H1 (cell line): ENCODE measurements around the gene DLG1. TPM values are rescaled to one million over a fixed set of nuclear protein-coding genes. Genes with fewer than 3 reads are reported as not detected.

Experiments
- CTCF ChIA-PET: fragments of 300-600 bp; sonication (Branson Sonifier 250); formaldehyde crosslinking; loops from one replicate; lab custom pipeline; 2021; ENCODE audit not compliant: partially characterized antibody; lab: Charles Lee
- POLR2A ChIA-PET: fragments of 300-600 bp; sonication (Branson Sonifier 250); formaldehyde crosslinking; loops from one replicate; lab custom pipeline; 2021; ENCODE audit warnings: inconsistent platforms; ENCODE audit not compliant: partially characterized antibody; lab: Charles Lee
- DNase-seq, 2 experiments: peaks; one replicate each; pipeline versions ENCODE4 v3.0.0 to v3.0.0-alpha.2; 2010 to 2022; ENCODE audit warnings: low spot score in 2 of 2, low read depth in 1 of 2, mixed read lengths in 1 of 2
- FAIRE-seq: peaks from 2 replicates; lab custom pipeline; 2011; peaks lifted over from hg19 to GRCh38; lab: Jason Lieb, UNC
- H2AFZ ChIP-seq: 2 replicates; pipeline ENCODE4 v1.8.1; 2012; ENCODE audit warnings: low read length, inconsistent platforms
- H2AK5ac ChIP-seq: 2 replicates; pipeline ENCODE4 v1.6.1; 2013; ENCODE audit warnings: low read depth, low read length
- H2BK120ac ChIP-seq: replicated peaks from 2 replicates; pipeline ENCODE3; 2013; ENCODE audit warnings: low read depth, low read length, inconsistent platforms
- H2BK12ac ChIP-seq: 2 replicates; pipeline ENCODE4 v1.6.1; 2013; ENCODE audit warnings: low read depth, low read length
- H2BK15ac ChIP-seq: 2 replicates; pipeline ENCODE4 v1.6.1; 2013; ENCODE audit warnings: low read length
- H2BK20ac ChIP-seq: 2 replicates; pipeline ENCODE4 v1.6.1; 2013; ENCODE audit warnings: low read length
- H2BK5ac ChIP-seq: 2 replicates; pipeline ENCODE4 v1.6.1; 2013; ENCODE audit warnings: low read depth, low read length
- H3K14ac ChIP-seq: 2 replicates; pipeline ENCODE4 v1.6.1; 2013; ENCODE audit warnings: inconsistent platforms; ENCODE audit not compliant: insufficient read length
- H3K18ac ChIP-seq: 2 replicates; pipeline ENCODE4 v1.6.1; 2013; ENCODE audit warnings: low read length; ENCODE audit errors: extremely low read depth
- H3K23ac ChIP-seq: 2 replicates; pipeline ENCODE4 v1.6.1; 2013; ENCODE audit warnings: inconsistent platforms; ENCODE audit not compliant: insufficient read length
- H3K23me2 ChIP-seq: 2 replicates; pipeline ENCODE4 v1.6.1; 2013; ENCODE audit warnings: low read depth, low read length
- H3K27ac ChIP-seq: 2 replicates; pipeline ENCODE4 v1.6.1; 2011; ENCODE audit warnings: low read depth, low read length, inconsistent platforms
- H3K27me3 ChIP-seq, 4 experiments: replicated peaks in 1 of 4; 1 replicate in 1 of 4; 2 replicates in 3 of 4; pipeline versions ENCODE4 v1.6.1 to v1.8.1; 2011 to 2013; ENCODE audit warnings: low read length in 3 of 4, mild to moderate bottlenecking in 3 of 4, inconsistent platforms in 2 of 4, mixed read lengths in 2 of 4, moderate library complexity in 1 of 4; ENCODE audit not compliant: control insufficient read depth in 3 of 4, insufficient read depth in 3 of 4; ENCODE audit errors: extremely low read depth in 1 of 4
- H3K36me3 ChIP-seq, 4 experiments: 2 replicates each; pipeline versions ENCODE4 v1.6.1 to v1.8.1; 2011 to 2013; ENCODE audit warnings: mild to moderate bottlenecking in 4 of 4, low read length in 3 of 4, moderate library complexity in 2 of 4, control low read depth in 1 of 4, inconsistent platforms in 1 of 4; ENCODE audit not compliant: insufficient read depth in 4 of 4, control insufficient read depth in 2 of 4
- H3K4ac ChIP-seq: replicated peaks from 2 replicates; pipeline ENCODE3; 2013; ENCODE audit warnings: low read length, low read depth, mixed read lengths, inconsistent platforms; ENCODE audit not compliant: insufficient read length
- H3K4me1 ChIP-seq, 4 experiments: replicated peaks in 1 of 4; 1 replicate in 1 of 4; 2 replicates in 3 of 4; pipeline versions ENCODE4 v1.6.1 to v1.8.1; 2011 to 2013; ENCODE audit warnings: low read length in 3 of 4, inconsistent platforms in 2 of 4, mixed read lengths in 1 of 4; ENCODE audit not compliant: insufficient read depth in 4 of 4, control insufficient read depth in 3 of 4
- H3K4me2 ChIP-seq, 2 experiments: 2 replicates each; pipeline versions ENCODE4 v1.6.1 to v1.8.1; 2011 to 2013; ENCODE audit warnings: low read depth in 2 of 2, low read length in 2 of 2, control low read depth in 1 of 2, inconsistent platforms in 1 of 2, mild to moderate bottlenecking in 1 of 2; ENCODE audit not compliant: insufficient read depth in 1 of 2
- H3K4me3 ChIP-seq, 4 experiments: fragments of 200-600, 300-600 bp in 1 of 4; sonication (generic), shearing (Covaris generic), sonication (Bioruptor Twin) in 1 of 4; 2 replicates each; pipeline versions ENCODE4 v1.5.1 to v1.8.1; 2011 to 2016; ENCODE audit warnings: low read length in 4 of 4, low read depth in 3 of 4, control low read depth in 2 of 4, inconsistent platforms in 2 of 4, mild to moderate bottlenecking in 2 of 4, mixed read lengths in 1 of 4, moderate library complexity in 1 of 4; ENCODE audit not compliant: insufficient read depth in 2 of 4; ENCODE audit errors: extremely low read depth in 1 of 4
- H3K56ac ChIP-seq: replicated peaks from 2 replicates; pipeline ENCODE3; 2013; ENCODE audit warnings: low read depth, mild to moderate bottlenecking, mixed read lengths, low read length, inconsistent platforms; ENCODE audit not compliant: insufficient read length
- H3K79me1 ChIP-seq: 2 replicates; pipeline ENCODE4 v1.6.1; 2013; ENCODE audit warnings: low read depth, low read length, control low read depth
- H3K79me2 ChIP-seq, 2 experiments: 2 replicates each; pipeline versions ENCODE4 v1.6.1 to v1.8.1; 2012 to 2013; ENCODE audit warnings: low read length in 2 of 2, mild to moderate bottlenecking in 2 of 2, inconsistent platforms in 1 of 2; ENCODE audit not compliant: insufficient read depth in 2 of 2, control insufficient read depth in 1 of 2
- H3K9ac ChIP-seq, 4 experiments: replicated peaks in 1 of 4; 1 replicate in 1 of 4; 2 replicates in 3 of 4; pipeline versions ENCODE4 v1.6.1 to v1.8.1; 2011 to 2013; ENCODE audit warnings: low read depth in 3 of 4, low read length in 3 of 4, control low read depth in 2 of 4, mild to moderate bottlenecking in 2 of 4, moderate library complexity in 2 of 4, inconsistent platforms in 1 of 4; ENCODE audit errors: extremely low read depth in 1 of 4
- H3K9me3 ChIP-seq, 2 experiments: 2 replicates each; pipeline versions ENCODE4 v1.6.1 to v1.8.1; 2012 to 2013; ENCODE audit warnings: mild to moderate bottlenecking in 2 of 2, moderate library complexity in 2 of 2, control low read depth in 1 of 2, inconsistent platforms in 1 of 2, low read depth in 1 of 2, low read length in 1 of 2, mixed read lengths in 1 of 2; ENCODE audit not compliant: insufficient read depth in 2 of 2
- H4K20me1 ChIP-seq, 2 experiments: replicated peaks in 1 of 2; 2 replicates each; pipeline versions ENCODE3 to v1.8.1; 2011 to 2013; ENCODE audit warnings: inconsistent platforms in 2 of 2, low read length in 2 of 2, mild to moderate bottlenecking in 1 of 2; ENCODE audit not compliant: insufficient read depth in 2 of 2, control insufficient read depth in 1 of 2
- H4K5ac ChIP-seq: 2 replicates; pipeline ENCODE4 v1.6.1; 2013; ENCODE audit warnings: low read length, low read depth, mixed read lengths, inconsistent platforms; ENCODE audit not compliant: insufficient read length
- H4K8ac ChIP-seq: 2 replicates; pipeline ENCODE4 v1.8.0; 2013; ENCODE audit warnings: mild to moderate bottlenecking, moderate library complexity, low read length, inconsistent platforms; ENCODE audit not compliant: insufficient read depth; ENCODE audit errors: extremely low read depth
- H4K91ac ChIP-seq: replicated peaks from 2 replicates; pipeline ENCODE3; 2013; ENCODE audit warnings: low read length, mixed read lengths, inconsistent platforms; ENCODE audit not compliant: insufficient read length
- CREB1 ChIP-seq: IDR thresholded peaks from 2 replicates; pipeline ENCODE4 v1.6.1; 2012; ENCODE audit warnings: inconsistent platforms
- SP4 ChIP-seq: IDR thresholded peaks from 2 replicates; pipeline ENCODE4 v1.6.1; 2012; ENCODE audit warnings: low read length, inconsistent platforms
- TAF7 ChIP-seq: optimal IDR thresholded peaks from 2 replicates; pipeline ENCODE3; 2011; ENCODE audit warnings: low read depth, mild to moderate bottlenecking, inconsistent platforms, low read length, moderate library complexity, borderline replicate concordance
- WGBS, 2 experiments: shearing (Covaris generic) in 1 of 2; methylation state at CpG; one replicate each; pipeline versions ENCODE4 v1.1.6 to v1.1.7; 2013 to 2015; ENCODE audit warnings: low lambda C conversion rate in 2 of 2, mixed read lengths in 2 of 2, inconsistent platforms in 1 of 2, low coverage in 1 of 2, missing lambda C conversion rate in 1 of 2; ENCODE audit not compliant: insufficient replicate concordance in 2 of 2, insufficient coverage in 1 of 2, insufficient read length in 1 of 2; ENCODE audit errors: extremely low coverage in 1 of 2, missing lambda C conversion rate in 1 of 2; 5-methylcytosine and 5-hydroxymethylcytosine counted together
- polyA plus RNA-seq, 7 experiments: library from polyadenylated mRNA; depleted of rRNA in 3 of 7; stranded (reverse) in 5 of 7; unstranded in 2 of 7; fragments of >200 nt in 5 of 7; fragments of 200-250 nt in 2 of 7; gene quantifications; 1 replicate in 5 of 7; 2 replicates in 1 of 7; 4 replicates in 1 of 7; pipeline versions ENCODE4 v1.2.1 to v1.2.3, GENCODE V29; 2011 to 2013; ENCODE audit warnings: missing spikeins in 2 of 7, mixed read lengths in 2 of 7
- total RNA-seq: library from RNA; stranded (reverse); fragmentation: NEBNext Ultra II Directional; extraction: Animal tissue kit (Norgen Biotek cat#: 25700); gene quantifications from 2 replicates; pipeline ENCODE4 v1.2.1, GENCODE V29; 2021
- TF ChIP-seq, protein P1 (sequence below): IDR thresholded peaks from 2 replicates; pipeline ENCODE4 v1.6.1; 2012; ENCODE audit warnings: inconsistent platforms

DLG1 gene
- total and polyA plus RNA-seq, 2 of the 8 experiments (the other 6 are each of a cell fraction or from before 2014, with no cell fraction given) = 13.4 to 78.8 TPM

DNA sequence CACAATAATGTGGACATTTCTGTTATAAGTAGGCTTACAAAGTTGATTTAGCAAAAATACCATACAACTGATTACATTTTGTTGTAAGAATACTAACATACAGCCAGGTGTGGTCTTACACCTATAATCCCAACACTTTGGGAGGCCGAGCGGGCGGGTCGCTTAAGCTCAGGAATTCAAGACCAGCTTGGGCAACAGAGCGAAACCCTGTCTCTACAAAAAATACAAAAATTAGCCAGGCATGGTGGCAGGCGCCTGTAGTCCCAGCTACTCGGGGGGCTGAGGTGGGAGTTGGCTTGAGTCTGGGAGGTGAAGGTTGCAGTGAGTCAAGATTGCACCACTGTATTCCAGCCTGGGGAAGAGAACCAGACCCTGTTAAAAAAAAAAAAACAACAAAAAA is 67.1 kb downstream of the DLG1 start:
- no peak overlapping the region for H4K5ac ChIP-seq
- H3K36me3 ChIP-seq = peaks cover 0 to 5% (median 2%) of the 10 kb centered on the region in 4 experiments; a peak in 2 of 8 replicates
- POLR2A ChIA-PET = no interaction called here
- no peak overlapping the region for H2BK120ac ChIP-seq
- H3K23ac ChIP-seq = no peak overlapping the region
- H3K4me2 ChIP-seq = no peak overlapping the region
- peaks cover 0 to under 1% (median 0%) of the 10 kb centered on the region in 4 experiments; a peak in 1 of 7 replicates for H3K4me1 ChIP-seq
- no peak overlapping the region for H3K4me3 ChIP-seq
- CTCF ChIA-PET = interaction anchor here (1.5 to 2.3 kb wide), 3 partner anchors 8 to 270 kb away, joined by 5 to 6 read pairs (median 5); no protein-coding TSS in a partner anchor
- no peaks in the 10 kb centered on the region for H3K9me3 ChIP-seq
- H2BK15ac ChIP-seq = no peak overlapping the region
- H3K27me3 ChIP-seq = no peaks in the 10 kb centered on the region
- H3K4ac ChIP-seq = no peak overlapping the region
- FAIRE-seq (no peak), DNase-seq (no peak)
- no peaks in the 10 kb centered on the region; the same call in 1 of the 2 replicates for H3K79me1 ChIP-seq
- H4K20me1 ChIP-seq = peaks cover 0 to 1% of the 10 kb centered on the region in 2 experiments
- no peak overlapping the region for H3K18ac ChIP-seq
- peaks cover 0 to 98% of the 10 kb centered on the region in 2 experiments; a peak in 3 of 4 replicates for H3K79me2 ChIP-seq
- H3K14ac ChIP-seq = no peak overlapping the region
- no peak overlapping the region for H3K56ac ChIP-seq
- TF ChIP-seq, protein P1, sequence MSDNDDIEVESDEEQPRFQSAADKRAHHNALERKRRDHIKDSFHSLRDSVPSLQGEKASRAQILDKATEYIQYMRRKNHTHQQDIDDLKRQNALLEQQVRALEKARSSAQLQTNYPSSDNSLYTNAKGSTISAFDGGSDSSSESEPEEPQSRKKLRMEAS = no peak
- TF ChIP-seq CREB1 (no peak), SP4 (no peak), TAF7 (no peak)
- no peaks in the 10 kb centered on the region; the same call in 1 of the 2 replicates for H3K23me2 ChIP-seq
- H2BK12ac ChIP-seq = no peak overlapping the region
- no peak overlapping the region for H3K9ac ChIP-seq
- H3K27ac ChIP-seq = no peak overlapping the region
- H2BK20ac ChIP-seq = no peak overlapping the region
- no peak overlapping the region for H4K8ac ChIP-seq
- no peak overlapping the region for H2AFZ ChIP-seq
- H2AK5ac ChIP-seq = no peak overlapping the region
- H4K91ac ChIP-seq = no peak overlapping the region
- 94% methylated on average over 7 of the region's 7 CpGs; no CpG with 5 or more reads in 1 of the 2 experiments for WGBS, 2 experiments
- no peak overlapping the region for H2BK5ac ChIP-seq
